Measurements from ENCODE around the gene OTUB2.
A peak's percentile ranks its signal among the peaks of the same experiment; 100 is the strongest.
"Not testable (repeated sequence)": the region's sequence is repeated elsewhere in the genome, so short reads cannot be mapped to it uniquely, and the experiment has no call there.

OTUB2 gene

GRCh38 chr14:94059998-94060397 lies 33.9 kb downstream of the OTUB2 start:
- no peak for DNase-seq

GRCh38 chr14:94062344-94062940 lies 36.3 kb downstream of the OTUB2 start:
- no peak for DNase-seq

GRCh38 chr14:94066089-94066676 lies 40.0 kb downstream of the OTUB2 start:
- no peak for DNase-seq

- DNase-seq = not testable (repeated sequence)
Measured at GRCh38 chr14:94072076-94072475, 45.9 kb downstream of the OTUB2 start.

DNA sequence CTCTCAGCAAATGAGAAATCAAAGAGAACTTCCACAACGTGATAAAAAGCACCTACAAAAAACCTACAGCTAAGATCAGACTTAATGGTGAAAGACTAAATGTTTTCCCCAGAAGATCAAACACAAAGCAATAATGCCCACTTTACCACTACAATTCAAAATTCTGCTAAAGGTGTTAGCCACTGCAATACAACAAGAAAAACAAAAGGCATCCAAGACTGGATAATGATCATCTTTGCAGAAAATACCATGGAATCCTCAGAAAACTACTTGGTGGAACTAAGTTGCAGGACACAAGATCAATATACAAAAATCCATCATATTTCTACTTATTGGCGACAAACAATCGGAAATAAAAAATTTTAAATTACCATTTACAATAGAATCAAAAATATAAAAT lies 48.4 kb downstream of the OTUB2 start:
- no peak for DNase-seq

GRCh38 chr14:94075008-94075407 lies 48.9 kb downstream of the OTUB2 start:
- no peak for DNase-seq

GRCh38 chr14:94077111-94077821 lies 51.1 kb downstream of the OTUB2 start:
- no peak for DNase-seq

- DNase-seq = no peak
Measured at GRCh38 chr14:94077823-94078222, 51.7 kb downstream of the OTUB2 start.

DNA sequence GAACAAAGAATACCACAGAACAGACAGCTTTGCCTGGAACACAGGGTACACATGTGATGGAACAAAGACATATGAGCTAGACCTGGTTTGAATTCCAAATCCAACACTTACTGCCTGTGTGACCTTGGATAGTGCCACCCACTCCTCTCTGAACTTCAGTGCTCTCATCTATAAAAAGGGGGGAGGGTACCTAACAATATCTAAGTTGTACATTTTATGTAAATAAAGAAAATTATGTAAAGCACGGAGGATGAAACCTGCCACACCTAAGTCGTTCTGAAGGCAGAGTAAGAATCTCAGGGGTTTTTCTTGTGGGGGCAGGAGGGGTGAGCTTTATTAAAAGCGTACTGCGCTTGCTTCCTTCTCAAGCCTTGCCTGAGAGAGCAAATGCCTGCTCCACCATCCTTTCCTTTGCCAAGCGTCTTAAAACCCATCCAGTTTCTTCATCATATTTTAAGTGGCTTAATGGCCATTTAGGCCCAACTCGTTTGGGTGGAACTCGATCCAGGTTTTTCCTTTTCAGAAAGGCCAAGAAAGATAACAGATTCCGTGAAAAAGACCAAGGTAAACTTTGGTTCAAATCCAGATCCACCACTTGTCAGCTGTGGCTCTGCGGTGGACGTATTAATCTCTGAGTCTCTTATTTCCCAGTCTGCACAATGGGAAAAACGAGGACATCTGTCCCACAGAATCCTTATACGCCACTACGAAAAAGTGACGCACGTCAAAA lies 53.9 kb downstream of the OTUB2 start:
- no peak for DNase-seq

DNA sequence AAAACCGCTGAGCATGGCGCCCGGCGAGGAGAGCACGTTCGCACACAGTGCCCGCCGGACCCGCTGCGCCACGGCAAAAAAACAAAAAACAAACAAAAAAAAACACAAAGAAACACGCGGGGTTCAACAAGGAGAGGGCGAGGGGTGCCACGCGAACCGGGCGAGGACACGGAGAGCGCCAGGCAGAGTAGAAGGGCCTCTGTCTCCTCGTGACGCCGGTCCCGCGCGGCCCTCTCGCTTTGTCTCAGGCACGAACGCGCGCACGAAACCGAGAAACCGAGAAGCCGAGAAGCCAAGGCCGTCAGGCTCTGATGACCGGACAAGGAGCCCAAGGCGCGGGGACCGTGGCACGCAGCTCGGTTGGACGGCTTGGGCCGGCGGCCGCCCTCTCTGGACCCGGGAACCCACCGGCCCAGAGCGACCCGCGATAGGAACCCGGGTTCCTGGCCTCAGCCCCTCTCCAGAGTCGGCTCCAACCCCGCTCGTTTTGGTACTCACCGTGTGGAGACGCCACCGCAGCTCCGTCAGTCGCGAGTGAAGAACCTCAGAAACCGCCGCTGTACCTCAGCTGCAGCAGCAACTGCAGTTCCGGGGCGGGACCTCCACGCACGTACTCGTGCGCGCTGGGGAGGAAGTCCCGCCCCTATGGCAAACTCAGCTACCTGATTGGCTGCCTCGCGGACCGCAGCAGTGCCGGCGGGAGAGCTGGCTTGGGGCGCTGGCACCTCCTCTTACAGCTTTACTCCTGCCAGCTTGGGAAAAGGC lies 54.7 kb downstream of the OTUB2 start, which contains the start of the genes DDX24 and IFI27L1:
Gene DDX24 (minus strand): TSS at position 582 of the 765 bp plus-strand sequence. CDS start 1,460 bp downstream, outside the sequence.
Gene IFI27L1 (plus strand): TSS at position 690 of the 765 bp plus-strand sequence. CDS start 15,628 bp downstream, outside the sequence.
- peak; percentile 88 to 89 for DNase-seq

GRCh38 chr14:94081386-94081820 lies 55.3 kb downstream of the OTUB2 start:
- no peak for DNase-seq

DNA sequence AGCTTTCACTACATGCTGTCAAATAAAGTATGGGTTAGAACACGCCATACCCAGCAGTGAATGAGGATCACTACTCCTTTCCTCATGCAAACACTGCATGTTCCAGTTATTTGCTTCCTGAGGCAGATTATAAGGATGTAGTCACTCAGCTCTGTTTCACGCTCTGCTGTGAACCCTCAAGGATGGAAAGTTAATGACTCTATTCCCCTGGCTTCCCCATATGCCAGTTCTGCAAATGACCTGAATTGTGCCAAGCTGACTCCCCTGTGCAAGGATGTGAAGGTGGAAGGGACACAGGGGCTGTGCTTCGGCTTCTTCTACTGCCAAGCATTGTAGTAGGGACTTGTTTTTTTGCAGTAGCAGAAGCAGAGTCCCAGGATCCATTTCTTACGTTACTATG lies 61.8 kb downstream of the OTUB2 start:
- DNase-seq = no peak

DNA sequence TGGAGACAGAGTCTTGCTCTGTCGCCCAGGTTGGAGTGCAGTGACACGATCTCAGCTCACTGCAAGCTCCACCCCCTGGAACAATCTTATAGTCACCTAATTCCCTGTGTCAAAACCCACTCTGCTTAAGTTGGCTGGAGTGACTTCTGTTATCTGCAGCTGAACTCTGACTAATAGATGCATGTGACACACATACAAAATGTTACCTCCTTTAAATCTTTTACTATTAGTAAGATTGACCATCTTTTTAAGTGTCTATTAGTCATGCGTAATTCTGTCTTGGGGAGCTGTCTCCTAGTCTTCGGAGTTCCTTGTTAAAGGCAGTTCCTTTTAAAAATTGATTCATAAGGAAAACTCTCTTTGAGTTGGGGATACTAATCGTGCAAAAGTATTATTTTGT lies 62.4 kb downstream of the OTUB2 start:
- no peak for DNase-seq

DNA sequence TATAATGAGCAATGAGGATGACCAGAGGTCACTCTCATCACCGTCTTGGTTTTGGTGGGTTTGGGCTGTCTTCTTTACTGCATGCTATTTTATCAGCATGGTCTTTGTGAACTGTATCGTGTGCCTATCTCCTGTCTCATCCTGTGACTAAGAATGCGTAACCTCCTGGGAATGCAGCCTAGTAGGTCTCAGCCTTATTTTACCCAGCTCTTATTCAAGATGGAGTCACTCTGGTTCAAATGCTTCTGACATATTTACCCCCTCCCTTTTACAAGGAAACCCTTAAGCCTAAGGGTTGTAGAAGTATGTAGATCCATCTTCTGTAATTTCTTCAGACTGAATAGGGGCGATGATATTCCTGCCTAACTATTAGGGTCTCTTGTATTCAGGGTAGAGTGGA lies 63.3 kb downstream of the OTUB2 start:
- DNase-seq = no peak

GRCh38 chr14:94093418-94093817 lies 67.3 kb downstream of the OTUB2 start:
- no peak for DNase-seq

- no peak for DNase-seq
Measured at GRCh38 chr14:94097091-94097490, 71.0 kb downstream of the OTUB2 start.
